ENCODE measurements around the gene GRIK1.

Gene GRIK1

GRCh38 chr21:29649406-29649814, 290.4 kb downstream of the GRIK1 start:
- Histone ChIP-seq H3K23ac (ENCODE audit: low read length in 2 of 2) (no peak overlapping the region), H2BK120ac (ENCODE audit: low read depth, low read length) (no peak overlapping the region), H3K14ac (ENCODE audit: low read length in 2 of 2) (no peak overlapping the region), H3K36me3 (ENCODE audit: control insufficient read depth in 1 of 2, insufficient read depth in 2 of 2, low read depth in 1 of 2, low read length in 2 of 2) (no peaks in the 10 kb centered on the region), H3K79me1 (replicated peaks; ENCODE audit: low read length, poor library complexity, severe bottlenecking) (no peaks in the 10 kb centered on the region), H3K18ac (ENCODE audit: low read depth in 1 of 2, low read length in 2 of 2) (no peak overlapping the region), H2AFZ (ENCODE audit: low read depth, low read length) (no peak overlapping the region), H3K4me1 (ENCODE audit: control insufficient read depth, insufficient read depth, low read depth, low read length) (peaks cover 2% of the 10 kb centered on the region), H2BK12ac (ENCODE audit: low read length in 2 of 2) (peak overlapping the region in 1 of 2 experiments; percentile 31), H3K4me3 (ENCODE audit: insufficient read depth in 1 of 2, low read depth in 1 of 2, low read length in 2 of 2) (no peak overlapping the region), H2BK15ac (ENCODE audit: low read depth, poor library complexity, severe bottlenecking) (no peak overlapping the region), H4K91ac (ENCODE audit: low read length) (no peak overlapping the region), H3K4me2 (ENCODE audit: low read length, poor library complexity, severe bottlenecking) (no peak overlapping the region), H3K9ac (ENCODE audit: low read length) (no peak overlapping the region), H3K9me3 (ENCODE audit: control insufficient read depth, low read length) (no peaks in the 10 kb centered on the region), H2BK5ac (ENCODE audit: low read depth, low read length, poor library complexity, severe bottlenecking) (no peak overlapping the region), H3K4ac (ENCODE audit: low read depth in 1 of 2, low read length in 2 of 2) (no peak overlapping the region), H3K27me3 (ENCODE audit: control insufficient read depth in 1 of 2, insufficient read depth in 1 of 2, low read length in 2 of 2) (no peaks in the 10 kb centered on the region), H4K8ac (ENCODE audit: low read length) (no peak overlapping the region), H3K27ac (ENCODE audit: low read length, poor library complexity, severe bottlenecking) (no peak overlapping the region), H2AK5ac (ENCODE audit: low read length, severe bottlenecking) (no peak overlapping the region)
- 83% methylated on average over 5 of the region's 5 CpGs for WGBS
- DNase-seq: no peak

- Histone ChIP-seq H3K18ac (ENCODE audit: low read depth in 1 of 2, low read length in 2 of 2) (no peak overlapping the region), H2BK120ac (ENCODE audit: low read depth, low read length) (no peak overlapping the region), H3K4me2 (ENCODE audit: low read length, poor library complexity, severe bottlenecking) (no peak overlapping the region), H3K27me3 (ENCODE audit: control insufficient read depth in 1 of 2, insufficient read depth in 1 of 2, low read length in 2 of 2) (no peaks in the 10 kb centered on the region), H3K27ac (ENCODE audit: low read length, poor library complexity, severe bottlenecking) (peak overlapping the region; percentile 5), H2BK5ac (ENCODE audit: low read depth, low read length, poor library complexity, severe bottlenecking) (no peak overlapping the region), H3K4me3 (ENCODE audit: insufficient read depth in 1 of 2, low read depth in 1 of 2, low read length in 2 of 2) (no peak overlapping the region), H4K8ac (ENCODE audit: low read length) (no peak overlapping the region), H3K79me1 (replicated peaks; ENCODE audit: low read length, poor library complexity, severe bottlenecking) (no peaks in the 10 kb centered on the region), H3K23ac (ENCODE audit: low read length in 2 of 2) (no peak overlapping the region), H3K4me1 (ENCODE audit: control insufficient read depth, insufficient read depth, low read depth, low read length) (peaks cover 2% of the 10 kb centered on the region), H3K36me3 (ENCODE audit: control insufficient read depth in 1 of 2, insufficient read depth in 2 of 2, low read depth in 1 of 2, low read length in 2 of 2) (no peaks in the 10 kb centered on the region), H3K4ac (ENCODE audit: low read depth in 1 of 2, low read length in 2 of 2) (no peak overlapping the region), H3K9me3 (ENCODE audit: control insufficient read depth, low read length) (no peaks in the 10 kb centered on the region), H3K14ac (ENCODE audit: low read length in 2 of 2) (no peak overlapping the region), H2AK5ac (ENCODE audit: low read length, severe bottlenecking) (no peak overlapping the region), H2AFZ (ENCODE audit: low read depth, low read length) (no peak overlapping the region), H2BK12ac (ENCODE audit: low read length in 2 of 2) (no peak overlapping the region), H2BK15ac (ENCODE audit: low read depth, poor library complexity, severe bottlenecking) (no peak overlapping the region), H3K9ac (ENCODE audit: low read length) (no peak overlapping the region), H4K91ac (ENCODE audit: low read length) (no peak overlapping the region)
- WGBS: 94% methylated on average over 5 of the region's 5 CpGs
- DNase-seq: no peak
These were observed 291.0 kb downstream of the GRIK1 start for GRCh38 chr21:29648710-29649240.

- H3K79me1 ChIP-seq (replicated peaks; ENCODE audit: low read length, poor library complexity, severe bottlenecking): no peaks in the 10 kb centered on the region
- H2BK12ac ChIP-seq (ENCODE audit: low read length in 2 of 2): no peak overlapping the region
- WGBS: 34% methylated on average over 4 of the region's 5 CpGs
These were observed 292.4 kb downstream of the GRIK1 start for GRCh38 chr21:29647353-29647781.

GRCh38 chr21:29645666-29646553, 293.9 kb downstream of the GRIK1 start:
- H3K36me3 ChIP-seq (ENCODE audit: control insufficient read depth in 1 of 2, insufficient read depth in 2 of 2, low read depth in 1 of 2, low read length in 2 of 2): no peaks in the 10 kb centered on the region
- 81% methylated on average over 2 of the region's 3 CpGs for WGBS
- no peaks in the 10 kb centered on the region for H3K9me3 ChIP-seq (ENCODE audit: control insufficient read depth, low read length)
- no peak overlapping the region for H3K4ac ChIP-seq (ENCODE audit: low read depth in 1 of 2, low read length in 2 of 2)
- H2BK120ac ChIP-seq (ENCODE audit: low read depth, low read length): no peak overlapping the region
- no peak overlapping the region for H3K23ac ChIP-seq (ENCODE audit: low read length in 2 of 2)
- peak overlapping the region; percentile 92 for H3K27ac ChIP-seq (ENCODE audit: low read length, poor library complexity, severe bottlenecking)
- no peak for DNase-seq
- H2BK12ac ChIP-seq (ENCODE audit: low read length in 2 of 2): no peak overlapping the region
- no peak overlapping the region for H3K9ac ChIP-seq (ENCODE audit: low read length)
- H3K18ac ChIP-seq (ENCODE audit: low read depth in 1 of 2, low read length in 2 of 2): no peak overlapping the region
- no peak overlapping the region for H3K14ac ChIP-seq (ENCODE audit: low read length in 2 of 2)
- H2AFZ ChIP-seq (ENCODE audit: low read depth, low read length): no peak overlapping the region
- H4K91ac ChIP-seq (ENCODE audit: low read length): no peak overlapping the region
- peak overlapping the region; percentile 61 for H2BK5ac ChIP-seq (ENCODE audit: low read depth, low read length, poor library complexity, severe bottlenecking)
- H2AK5ac ChIP-seq (ENCODE audit: low read length, severe bottlenecking): peak overlapping the region; percentile 89
- H3K27me3 ChIP-seq (ENCODE audit: control insufficient read depth in 1 of 2, insufficient read depth in 1 of 2, low read length in 2 of 2): no peaks in the 10 kb centered on the region
- H4K8ac ChIP-seq (ENCODE audit: low read length): no peak overlapping the region
- H3K79me1 ChIP-seq (replicated peaks; ENCODE audit: low read length, poor library complexity, severe bottlenecking): no peaks in the 10 kb centered on the region
- H2BK15ac ChIP-seq (ENCODE audit: low read depth, poor library complexity, severe bottlenecking): no peak overlapping the region
- peaks cover 4% of the 10 kb centered on the region for H3K4me1 ChIP-seq (ENCODE audit: control insufficient read depth, insufficient read depth, low read depth, low read length)
- no peak overlapping the region for H3K4me2 ChIP-seq (ENCODE audit: low read length, poor library complexity, severe bottlenecking)
- no peak overlapping the region for H3K4me3 ChIP-seq (ENCODE audit: insufficient read depth in 1 of 2, low read depth in 1 of 2, low read length in 2 of 2)

More at GRCh38 chr21:29647353-29647781, 292.4 kb downstream of the GRIK1 start:
- no peak overlapping the region for H3K18ac ChIP-seq (ENCODE audit: low read depth in 1 of 2, low read length in 2 of 2)
- H3K4me1 ChIP-seq (ENCODE audit: control insufficient read depth, insufficient read depth, low read depth, low read length): peaks cover 4% of the 10 kb centered on the region
- H3K27ac ChIP-seq (ENCODE audit: low read length, poor library complexity, severe bottlenecking): no peak overlapping the region
- no peak overlapping the region for H2AFZ ChIP-seq (ENCODE audit: low read depth, low read length)
- no peak overlapping the region for H4K91ac ChIP-seq (ENCODE audit: low read length)
- H2AK5ac ChIP-seq (ENCODE audit: low read length, severe bottlenecking): peak overlapping the region; percentile 4
- H2BK5ac ChIP-seq (ENCODE audit: low read depth, low read length, poor library complexity, severe bottlenecking): no peak overlapping the region
- H3K4ac ChIP-seq (ENCODE audit: low read depth in 1 of 2, low read length in 2 of 2): no peak overlapping the region
- H3K23ac ChIP-seq (ENCODE audit: low read length in 2 of 2): no peak overlapping the region
- no peak overlapping the region for H3K9ac ChIP-seq (ENCODE audit: low read length)
- H2BK15ac ChIP-seq (ENCODE audit: low read depth, poor library complexity, severe bottlenecking): no peak overlapping the region
- H3K27me3 ChIP-seq (ENCODE audit: control insufficient read depth in 1 of 2, insufficient read depth in 1 of 2, low read length in 2 of 2): no peaks in the 10 kb centered on the region
- no peak overlapping the region for H2BK120ac ChIP-seq (ENCODE audit: low read depth, low read length)
- H3K14ac ChIP-seq (ENCODE audit: low read length in 2 of 2): no peak overlapping the region
- H3K9me3 ChIP-seq (ENCODE audit: control insufficient read depth, low read length): no peaks in the 10 kb centered on the region
- no peaks in the 10 kb centered on the region for H3K36me3 ChIP-seq (ENCODE audit: control insufficient read depth in 1 of 2, insufficient read depth in 2 of 2, low read depth in 1 of 2, low read length in 2 of 2)
- no peak overlapping the region for H3K4me3 ChIP-seq (ENCODE audit: insufficient read depth in 1 of 2, low read depth in 1 of 2, low read length in 2 of 2)
- H3K4me2 ChIP-seq (ENCODE audit: low read length, poor library complexity, severe bottlenecking): no peak overlapping the region
- no peak overlapping the region for H4K8ac ChIP-seq (ENCODE audit: low read length)
- DNase-seq: peak; percentile 87

All from mesenchymal stem cell (in vitro differentiated cells and primary cell).